GM10847 (cell line): ENCODE data around the gene CYP46A1.

Source experiments
- POLR2A ChIP-seq: IDR thresholded peaks from 2 replicates; pipeline ENCODE4 v1.6.1; 2011; ENCODE audit not compliant: insufficient read length; ENCODE audit errors: extremely low read depth

CYP46A1 gene

DNA sequence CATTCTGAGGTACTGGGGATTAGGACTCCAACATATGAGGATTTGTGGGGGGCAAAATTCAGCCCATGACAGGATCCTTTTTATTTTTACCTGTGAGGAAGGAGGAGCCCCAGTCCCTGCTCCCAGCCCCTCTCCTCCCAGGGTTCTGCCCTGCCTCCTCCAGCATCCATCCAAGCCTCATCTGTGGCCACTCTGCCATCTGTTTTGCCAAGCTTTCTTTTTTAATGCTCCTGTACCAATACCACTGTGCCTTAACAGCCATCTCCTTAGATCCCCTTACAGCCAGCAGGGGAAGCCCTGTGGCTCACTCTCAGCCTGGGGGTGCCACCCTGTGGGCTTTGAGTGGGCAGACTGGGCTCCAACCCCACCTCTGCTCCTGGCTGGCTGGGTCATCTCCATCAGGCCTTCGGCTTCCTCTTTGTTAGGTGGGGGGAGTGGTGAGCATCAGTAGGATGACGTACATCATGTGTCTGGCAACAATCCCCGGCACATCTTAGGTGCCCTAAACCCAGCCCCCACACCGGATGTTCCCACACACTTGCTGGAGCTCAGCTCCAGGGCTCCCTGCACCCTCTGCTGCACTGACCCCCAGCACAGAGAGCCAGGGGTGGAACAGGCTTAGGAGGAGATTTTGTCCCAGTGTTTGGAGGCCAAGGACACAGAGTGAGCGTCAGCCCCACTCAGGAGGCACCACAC, 40.2 kb downstream of the CYP46A1 start:
- no peak for TF ChIP-seq POLR2A

DNA sequence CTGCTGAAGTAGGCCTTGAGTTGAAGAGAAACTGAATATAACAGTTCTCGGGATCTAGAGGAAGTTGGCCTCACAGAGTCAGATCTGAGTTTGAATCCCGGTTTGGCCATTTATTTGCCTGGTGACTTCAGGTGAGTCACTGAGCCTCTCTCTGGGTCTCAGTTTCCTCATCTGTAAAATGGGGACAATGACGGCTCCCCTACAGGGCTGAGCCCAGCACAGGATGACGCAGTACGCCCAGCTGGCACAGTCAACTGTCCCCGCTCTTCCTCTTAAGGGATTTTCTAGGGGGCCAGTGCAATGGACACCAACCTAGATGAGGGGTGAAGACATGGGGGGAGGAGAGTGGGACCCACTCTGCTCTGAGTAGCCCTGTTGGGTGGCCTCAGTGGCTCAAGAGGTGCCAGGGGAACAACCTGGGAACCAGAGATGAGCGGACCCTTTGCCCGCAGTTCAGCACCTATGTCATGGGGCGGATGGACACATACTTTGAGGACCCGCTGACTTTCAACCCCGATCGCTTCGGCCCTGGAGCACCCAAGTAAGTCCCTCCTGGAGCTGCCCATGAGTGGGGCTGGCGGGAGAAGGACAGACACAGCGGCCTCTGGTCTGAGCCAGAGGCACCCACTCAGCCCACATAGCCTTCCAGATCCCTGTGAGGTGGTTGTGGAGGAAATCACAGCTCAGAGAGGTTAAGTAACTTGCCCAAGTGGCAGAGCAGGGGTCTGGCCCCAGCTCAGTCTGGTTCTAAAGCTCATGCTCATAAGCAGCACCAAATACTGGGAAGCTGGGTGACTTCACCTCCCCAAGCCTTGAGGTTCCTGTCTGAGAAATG, 41.1 kb downstream of the CYP46A1 start:
- no peak for TF ChIP-seq POLR2A

DNA sequence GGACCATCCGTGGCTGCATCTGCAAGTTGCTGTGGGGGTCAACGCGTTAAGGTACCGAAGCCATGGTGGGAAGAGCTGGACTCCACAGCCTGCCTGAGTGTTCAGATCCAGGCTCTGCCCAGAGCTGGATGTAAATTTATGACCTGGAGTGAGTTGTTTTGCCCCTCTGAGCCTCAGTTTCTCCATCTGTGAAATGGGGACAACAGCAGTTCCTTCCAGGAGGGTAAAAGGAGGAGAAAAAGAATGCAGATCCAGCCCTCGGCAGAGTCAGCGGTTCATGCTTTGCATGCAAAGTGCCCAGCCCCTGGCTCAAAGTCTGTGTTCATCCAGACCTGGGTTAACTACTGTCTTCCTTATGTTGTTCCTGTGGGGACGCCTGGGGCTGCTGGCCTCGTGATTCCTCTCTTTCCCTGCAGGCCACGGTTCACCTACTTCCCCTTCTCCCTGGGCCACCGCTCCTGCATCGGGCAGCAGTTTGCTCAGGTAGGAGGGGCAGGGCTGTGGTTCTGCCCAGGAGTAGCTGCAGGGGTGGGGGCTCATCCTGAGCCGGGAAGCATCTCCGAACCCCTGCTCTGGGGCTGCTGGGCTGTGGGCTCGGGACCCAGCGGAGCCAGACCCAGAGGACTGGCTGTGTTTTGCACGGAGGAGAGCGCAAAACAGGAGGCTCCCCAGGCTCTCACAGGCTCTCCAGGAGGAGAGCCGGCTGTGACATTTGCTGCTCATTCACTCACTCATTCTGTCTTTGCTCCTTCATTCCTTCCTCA, 41.9 kb downstream of the CYP46A1 start:
- TF ChIP-seq POLR2A, result no peak

DNA sequence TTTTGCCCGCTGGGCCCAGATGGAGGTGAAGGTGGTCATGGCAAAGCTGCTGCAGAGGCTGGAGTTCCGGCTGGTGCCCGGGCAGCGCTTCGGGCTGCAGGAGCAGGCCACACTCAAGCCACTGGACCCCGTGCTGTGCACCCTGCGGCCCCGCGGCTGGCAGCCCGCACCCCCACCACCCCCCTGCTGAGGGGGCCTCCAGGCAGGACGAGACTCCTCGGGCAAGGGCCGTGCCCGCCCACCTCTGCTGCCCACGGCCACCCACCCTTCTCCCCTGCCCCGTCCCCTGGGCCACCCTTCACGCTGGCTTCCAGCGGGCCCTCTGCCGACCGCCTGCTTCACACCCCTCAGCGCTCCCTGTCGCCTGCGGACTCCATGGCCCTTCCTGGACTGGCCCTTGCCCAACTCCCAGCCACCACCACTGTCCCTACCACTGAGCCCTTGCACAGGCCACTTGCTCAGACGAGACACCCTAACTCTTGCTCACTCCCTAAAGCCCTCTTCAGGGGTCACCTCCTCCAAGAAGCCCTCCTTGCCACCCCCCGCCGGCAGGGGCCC, 42.5 kb downstream of the CYP46A1 start:
- no peak for TF ChIP-seq POLR2A

DNA sequence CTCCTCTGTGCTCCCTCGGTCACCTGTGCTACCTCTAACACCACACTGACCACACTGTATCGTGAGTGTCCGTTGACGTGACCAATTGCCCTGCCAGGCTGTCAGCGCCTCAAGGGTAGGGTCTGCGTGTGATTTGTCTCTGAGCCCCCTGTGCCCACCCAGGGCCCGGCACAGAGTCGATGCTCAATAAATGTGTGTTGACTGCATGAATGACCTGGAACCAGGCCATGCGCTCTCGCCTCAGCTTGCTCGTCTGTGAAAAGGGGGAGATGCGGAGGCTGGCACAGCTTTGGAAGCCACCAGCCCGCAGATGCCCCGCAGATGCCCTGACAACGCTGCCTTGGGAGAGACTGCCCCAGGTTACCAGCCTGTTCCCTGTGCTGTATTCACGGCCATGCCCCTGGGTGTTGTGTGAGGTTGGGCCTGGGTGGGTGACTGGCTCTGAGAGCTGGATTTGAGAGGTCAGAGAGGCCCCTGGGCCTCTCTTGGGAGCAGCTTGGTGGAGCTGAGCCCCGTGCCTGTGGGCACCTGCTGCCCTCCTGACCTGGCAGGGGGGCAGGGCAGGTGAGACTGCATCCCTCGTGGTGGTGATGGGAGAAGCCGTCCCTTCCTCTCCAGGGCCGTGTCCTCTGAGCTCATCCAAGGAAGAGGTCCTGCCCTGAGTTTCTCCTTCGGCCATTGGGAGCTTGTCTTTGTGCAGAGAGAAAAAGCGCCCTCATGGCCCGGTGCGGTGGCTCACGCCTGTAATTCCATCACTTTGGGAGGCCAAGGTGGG, 43.2 kb downstream of the CYP46A1 start:
- no peak for TF ChIP-seq POLR2A

DNA sequence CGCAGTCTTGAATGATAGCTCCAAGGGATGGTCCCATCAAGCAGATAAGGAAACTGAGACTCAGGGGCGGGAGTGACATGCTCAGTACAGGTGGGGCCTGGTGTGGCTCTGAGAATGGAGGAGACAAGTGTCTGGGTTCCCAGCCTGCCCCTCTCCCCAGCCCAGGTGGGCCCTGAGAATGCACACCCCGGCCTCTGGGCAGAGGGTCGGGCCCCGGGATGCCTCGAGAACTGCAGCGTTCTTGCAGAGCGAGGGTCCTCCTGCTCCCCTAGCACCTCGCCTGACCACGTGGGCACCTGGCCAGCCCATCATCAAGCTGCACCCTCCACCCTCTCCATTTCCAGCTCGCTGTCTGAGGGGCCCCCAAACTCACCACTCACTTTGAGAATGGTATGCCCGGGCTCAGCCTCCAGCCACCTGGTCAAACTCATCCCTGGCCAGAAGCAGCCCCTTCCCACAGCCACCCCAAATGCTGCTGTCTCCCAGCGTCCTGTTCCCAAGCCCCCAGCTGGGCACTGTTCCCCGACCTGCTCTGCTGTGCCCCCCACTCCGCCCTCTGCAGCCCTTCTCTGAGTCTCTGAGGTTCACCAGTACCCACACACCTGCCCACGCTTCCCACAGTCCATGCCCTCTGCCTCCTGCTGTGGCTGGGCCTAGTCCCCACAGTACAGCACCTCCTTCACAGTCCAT, 44.3 kb downstream of the CYP46A1 start:
- no peak for TF ChIP-seq POLR2A

DNA sequence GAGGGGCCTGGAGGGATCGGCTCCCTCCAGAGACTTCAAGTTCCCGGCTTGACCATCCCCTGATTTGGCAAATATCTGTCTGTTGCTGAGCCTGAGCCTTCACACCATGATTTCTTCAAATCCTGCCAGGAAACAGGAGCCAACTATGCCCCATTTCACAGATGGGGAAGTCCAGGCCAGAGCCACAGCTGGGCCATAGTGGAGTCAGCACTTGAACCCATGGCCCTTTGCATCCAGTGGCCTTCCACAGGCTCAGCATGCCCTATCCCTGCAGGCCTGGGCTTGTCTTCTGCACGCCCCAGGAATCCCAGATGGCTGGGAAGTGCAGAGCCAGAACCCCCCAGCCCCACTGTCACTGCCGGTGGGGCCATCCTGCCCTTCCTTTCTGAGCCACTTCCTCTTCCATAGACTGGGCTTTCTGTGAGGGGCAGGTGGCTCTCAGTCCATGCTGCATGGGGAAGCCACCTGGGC, 44.9 kb downstream of the CYP46A1 start:
- TF ChIP-seq POLR2A, result no peak

DNA sequence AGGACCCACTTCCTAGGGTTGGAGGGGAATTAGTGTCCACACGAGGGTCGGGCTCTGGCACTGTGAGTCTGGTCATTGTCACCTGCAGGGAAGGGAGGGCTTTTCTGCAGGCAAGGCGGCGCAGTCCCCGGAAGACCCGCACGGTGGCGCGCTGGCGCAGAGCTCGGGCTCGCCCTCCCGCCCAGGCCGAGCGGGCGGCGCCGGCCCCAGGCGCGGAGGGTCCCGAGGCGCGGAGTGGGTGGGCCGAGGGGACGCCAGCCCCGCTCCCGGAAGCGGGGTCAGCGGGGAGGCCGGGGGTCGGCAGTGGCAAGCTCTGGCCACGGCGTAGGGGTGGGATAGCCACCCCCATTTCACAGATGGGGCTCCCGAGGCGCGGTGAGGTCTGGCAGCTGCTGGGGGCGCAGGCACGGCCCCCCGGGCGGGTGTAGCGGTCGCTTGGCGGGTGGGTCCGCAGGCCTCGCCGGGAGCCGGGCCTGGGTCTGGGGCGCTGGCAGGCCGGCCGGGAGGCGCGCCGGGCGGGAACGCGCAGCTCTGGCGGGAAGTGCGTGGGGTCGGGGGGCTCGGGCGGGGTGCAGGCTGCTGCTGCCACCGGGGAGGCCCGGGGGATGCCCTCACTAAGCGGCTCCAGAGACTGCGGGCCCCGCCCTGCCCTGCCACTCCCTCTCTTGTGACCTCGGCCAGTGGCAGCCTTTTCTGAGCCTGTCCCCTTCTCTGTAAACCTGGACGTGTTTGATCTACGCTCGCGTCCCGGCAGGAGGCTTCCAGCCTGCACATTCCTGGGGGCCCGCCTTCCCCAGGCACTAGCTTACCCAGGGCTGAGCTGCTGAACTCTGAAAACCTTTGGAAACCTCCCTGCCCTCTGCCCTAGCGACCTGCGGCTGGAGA, 46.1 kb downstream of the CYP46A1 start:
- TF ChIP-seq POLR2A, result no peak

DNA sequence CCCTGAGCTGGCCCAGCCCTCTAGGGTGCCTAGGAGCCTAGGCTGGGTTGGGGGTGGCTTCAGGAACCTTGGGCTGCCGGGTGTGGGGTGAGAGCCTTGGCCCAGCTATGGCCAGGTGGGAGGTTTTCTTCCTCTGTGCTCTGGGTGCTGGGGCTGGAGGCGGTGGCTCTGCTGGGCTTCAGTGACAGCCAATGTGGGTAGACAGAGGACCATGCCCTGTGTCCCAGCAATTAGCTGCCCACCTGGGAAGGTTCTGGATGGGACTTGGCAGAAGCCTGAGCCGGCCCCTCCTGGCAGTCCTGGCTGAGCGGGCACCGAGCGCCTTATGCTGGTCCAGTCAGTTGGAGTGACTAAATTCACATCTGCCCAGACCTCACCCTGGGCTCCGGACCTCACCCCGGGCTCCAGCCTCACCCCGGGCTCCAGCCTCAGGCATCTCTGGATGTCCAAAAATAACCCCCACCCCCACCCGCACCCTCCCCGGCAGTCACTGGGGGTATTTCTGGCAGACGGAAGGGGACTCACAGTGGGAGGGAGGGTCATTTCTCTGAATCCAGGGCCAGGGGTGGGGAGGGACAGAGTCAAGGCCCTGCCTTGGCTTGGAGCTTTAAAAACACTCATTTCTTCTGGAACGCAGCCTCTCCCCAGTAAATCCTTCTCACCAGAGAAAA, 46.9 kb downstream of the CYP46A1 start:
- no peak for TF ChIP-seq POLR2A

DNA sequence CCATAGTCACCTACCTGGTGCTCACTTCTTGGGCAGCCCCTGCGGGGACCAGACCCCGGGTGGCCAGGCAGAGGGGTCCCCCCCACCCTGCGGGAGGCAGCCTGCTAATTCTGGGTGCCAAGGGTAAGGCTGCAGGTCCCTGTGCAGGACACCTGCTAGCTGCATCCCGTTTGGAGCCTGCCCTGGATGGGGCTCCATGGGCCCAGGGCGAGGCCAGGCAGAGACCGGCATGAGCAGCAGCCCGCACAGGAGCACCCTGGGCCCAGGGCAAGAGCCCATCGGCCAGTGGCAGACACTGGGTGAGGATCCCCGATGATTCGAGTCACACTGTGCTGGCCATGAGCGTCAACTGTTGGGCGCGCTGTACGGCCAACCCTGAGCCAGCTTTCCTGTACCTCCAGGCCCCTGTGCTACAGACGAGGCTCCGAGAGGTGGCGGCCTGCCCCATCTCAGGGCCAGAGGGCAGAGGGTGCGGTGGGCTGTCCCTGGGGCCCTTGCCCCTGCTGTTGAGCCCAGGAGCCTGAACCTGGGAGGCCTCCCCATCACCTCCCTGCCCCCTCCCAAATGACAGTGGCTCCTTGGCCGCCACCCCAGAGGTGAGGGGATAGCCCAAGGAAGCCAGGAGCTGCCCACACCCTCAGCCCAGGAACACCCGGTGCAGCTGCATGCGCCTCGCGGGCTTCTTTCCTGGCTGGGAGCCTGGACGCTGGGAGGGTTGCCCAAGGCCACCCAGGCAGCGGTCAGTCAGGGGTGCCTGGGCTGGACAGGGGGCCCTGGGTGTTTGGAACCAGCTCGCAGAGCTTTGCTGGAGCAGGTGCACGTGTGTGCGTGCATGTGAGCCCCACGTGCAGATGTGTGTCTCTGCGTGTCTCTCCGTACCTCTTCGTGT, 47.7 kb downstream of the CYP46A1 start:
- no peak for TF ChIP-seq POLR2A

DNA sequence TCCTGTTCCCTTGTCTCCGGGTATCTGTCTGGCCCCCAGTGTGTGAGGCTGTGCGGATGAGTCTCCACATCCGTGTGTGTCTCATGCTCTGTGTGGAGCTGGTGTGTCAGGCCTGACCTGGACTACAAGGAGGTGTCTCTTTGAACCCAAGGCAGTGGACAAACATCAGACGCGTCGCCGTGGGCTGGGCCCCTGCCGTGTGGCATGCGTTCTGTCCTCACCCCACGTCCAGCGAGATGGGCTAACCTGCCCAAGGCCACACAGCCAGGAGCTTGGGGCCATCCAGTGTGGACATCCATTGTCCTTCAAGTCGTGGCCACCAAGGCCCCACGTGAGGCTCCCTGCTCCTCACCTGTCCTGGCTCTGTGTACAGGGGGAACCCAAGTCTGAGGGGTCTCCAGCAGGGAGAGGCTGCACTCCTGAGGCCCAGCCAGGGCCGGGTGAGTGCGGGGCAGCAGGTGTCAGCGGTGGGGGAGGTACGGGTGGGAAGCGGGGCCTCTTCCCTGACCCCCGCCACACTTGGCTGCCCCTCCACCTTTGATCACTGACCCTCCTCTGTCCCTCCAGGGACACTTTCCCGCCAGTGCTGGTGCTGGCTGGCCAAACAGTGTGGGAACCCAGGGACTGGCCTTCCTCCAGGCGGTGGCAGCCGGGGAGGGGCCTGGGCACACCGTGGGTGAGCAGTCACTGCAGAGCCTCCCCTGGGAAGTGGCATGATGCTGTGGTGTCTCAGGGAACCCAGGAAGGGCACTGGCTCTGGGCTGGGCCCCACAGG, 48.5 kb downstream of the CYP46A1 start:
- no peak for TF ChIP-seq POLR2A
